T-helper 1 cell treated with Interleukin-12 subunit alpha and Interleukin-12 subunit beta and Interleukin-4 antibody, amounts not matched to agents 30 μg/mL and 1 μg/mL, for 36 hours (primary cell): ENCODE measurements around the gene SPEM2.

Experiments
- H3K27ac Mint-ChIP-seq: one replicate; pipeline ENCODE4 v1.8.0; 2021; ENCODE audit warnings: mild to moderate bottlenecking, mixed read lengths
- H3K27me3 Mint-ChIP-seq: one replicate; pipeline ENCODE4 v1.8.0; 2021; ENCODE audit warnings: low read depth, mixed read lengths
- H3K36me3 Mint-ChIP-seq: one replicate; pipeline ENCODE4 v1.8.0; 2021; ENCODE audit warnings: low read depth, mixed read lengths
- H3K4me1 Mint-ChIP-seq: one replicate; pipeline ENCODE4 v1.8.0; 2021; ENCODE audit warnings: low read depth, mixed read lengths
- H3K4me3 Mint-ChIP-seq: one replicate; pipeline ENCODE4 v1.8.0; 2021; ENCODE audit warnings: mild to moderate bottlenecking, moderate library complexity, mixed read lengths
- H3K9me3 Mint-ChIP-seq: one replicate; pipeline ENCODE4 v1.8.0; 2021; ENCODE audit warnings: mixed read lengths

The SPEM2 gene

DNA sequence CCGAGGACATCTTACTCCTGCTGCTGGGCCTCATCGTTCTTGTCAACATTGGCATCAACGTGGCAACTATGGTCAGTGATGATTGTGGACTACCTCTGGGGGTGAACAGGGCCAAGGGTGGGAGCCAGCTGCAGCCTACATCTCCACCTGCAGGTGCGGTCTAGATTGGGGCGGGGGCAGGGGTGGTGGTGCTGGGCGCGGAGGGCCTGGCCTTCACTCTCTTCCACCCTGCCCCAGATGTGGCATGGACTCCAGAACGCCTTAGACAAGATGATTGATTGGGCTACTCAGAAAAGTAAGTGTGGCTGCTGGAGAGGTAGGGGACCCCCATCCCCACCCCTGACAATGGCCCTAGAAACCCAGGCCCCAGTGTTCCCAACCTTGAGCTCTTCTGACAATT lies 340 bp downstream of the SPEM2 start:
- no peak overlapping the region for H3K4me3 Mint-ChIP-seq
- no peak overlapping the region for H3K27ac Mint-ChIP-seq
- no peaks in the 10 kb centered on the region for H3K4me1 Mint-ChIP-seq
- no peaks in the 10 kb centered on the region for H3K36me3 Mint-ChIP-seq
- H3K9me3 Mint-ChIP-seq: no peaks in the 10 kb centered on the region
- no peaks in the 10 kb centered on the region for H3K27me3 Mint-ChIP-seq

DNA sequence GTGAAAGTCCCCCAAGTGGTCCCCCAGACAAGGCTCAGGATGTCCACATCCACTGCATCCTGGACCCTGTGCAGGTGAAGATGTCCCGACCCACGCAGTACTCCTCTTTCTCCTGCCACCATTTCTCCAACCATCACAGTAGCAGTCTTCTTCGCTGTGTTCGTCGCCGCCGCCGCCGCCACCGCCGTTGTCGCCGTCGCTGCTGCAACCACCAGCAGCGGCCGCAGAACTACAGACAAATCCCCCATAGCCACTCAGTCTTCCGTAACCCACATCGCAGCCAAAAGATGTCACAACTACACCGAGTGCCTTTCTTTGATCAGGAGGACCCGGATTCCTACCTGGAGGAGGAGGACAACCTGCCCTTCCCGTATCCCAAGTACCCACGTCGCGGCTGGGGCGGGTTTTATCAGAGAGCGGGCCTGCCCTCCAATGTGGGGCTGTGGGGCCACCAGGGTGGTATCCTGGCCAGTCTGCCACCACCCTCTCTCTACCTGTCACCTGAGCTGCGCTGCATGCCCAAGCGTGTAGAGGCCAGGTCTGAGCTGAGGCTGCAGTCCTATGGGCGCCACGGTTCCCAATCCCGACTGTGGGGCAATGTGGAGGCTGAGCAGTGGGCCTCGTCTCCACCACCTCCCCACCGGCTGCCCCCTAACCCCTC lies 917 bp downstream of the SPEM2 start:
- H3K9me3 Mint-ChIP-seq: no peaks in the 10 kb centered on the region
- no peak overlapping the region for H3K4me3 Mint-ChIP-seq
- H3K27me3 Mint-ChIP-seq: no peaks in the 10 kb centered on the region
- H3K4me1 Mint-ChIP-seq: no peaks in the 10 kb centered on the region
- H3K36me3 Mint-ChIP-seq: no peaks in the 10 kb centered on the region
- no peak overlapping the region for H3K27ac Mint-ChIP-seq

DNA sequence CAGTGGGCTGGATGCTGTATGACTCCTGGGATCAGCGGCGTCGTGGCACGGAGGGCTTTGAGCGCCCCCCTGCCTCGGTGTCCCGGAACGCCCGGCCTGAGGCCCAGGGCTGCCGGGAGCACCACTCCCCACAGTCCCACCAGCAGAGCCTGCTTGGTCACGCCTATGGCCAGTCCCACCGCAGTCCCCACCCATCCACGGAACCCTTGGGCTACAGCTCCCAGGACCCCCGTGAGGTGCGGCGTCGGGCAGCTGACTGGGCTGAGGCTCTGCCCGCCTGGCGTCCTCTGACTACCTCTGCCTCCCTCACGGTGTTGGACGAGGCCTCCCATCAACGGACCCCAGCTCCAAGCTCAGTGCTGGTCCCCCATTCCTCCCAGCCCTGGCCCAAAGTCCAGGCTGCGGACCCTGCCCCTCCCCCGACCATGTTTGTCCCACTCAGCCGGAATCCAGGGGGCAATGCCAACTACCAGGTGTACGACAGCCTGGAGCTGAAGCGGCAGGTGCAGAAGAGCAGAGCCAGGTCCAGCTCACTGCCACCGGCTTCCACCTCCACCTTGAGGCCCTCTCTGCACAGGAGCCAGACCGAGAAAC lies 1.6 kb downstream of the SPEM2 start:
- Mint-ChIP-seq H3K36me3 (no peaks in the 10 kb centered on the region), H3K27ac (no peak overlapping the region), H3K27me3 (no peaks in the 10 kb centered on the region), H3K4me1 (no peaks in the 10 kb centered on the region), H3K9me3 (no peaks in the 10 kb centered on the region), H3K4me3 (no peak overlapping the region)

DNA sequence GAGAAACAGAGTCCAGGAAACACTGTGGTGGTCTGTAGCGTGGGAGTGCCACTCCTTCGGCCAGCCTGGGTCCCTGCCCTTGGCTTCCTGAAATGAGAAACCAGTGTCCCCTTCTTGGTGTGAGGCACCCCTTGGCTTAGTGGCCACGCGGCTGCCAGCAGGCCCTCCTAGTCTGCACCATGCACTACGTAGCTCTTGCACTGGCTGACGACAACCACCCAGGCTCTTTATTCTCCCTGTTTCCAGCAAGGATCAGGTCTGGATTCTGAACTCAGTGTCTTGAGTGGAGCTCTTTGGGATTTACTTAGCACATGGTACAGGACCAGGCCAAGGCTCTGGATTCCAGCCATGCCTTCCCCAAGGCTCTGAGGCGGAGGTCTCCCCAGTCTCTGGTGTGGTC lies 2.1 kb downstream of the SPEM2 start:
- Mint-ChIP-seq H3K27me3 (no peaks in the 10 kb centered on the region), H3K4me1 (no peaks in the 10 kb centered on the region), H3K9me3 (no peaks in the 10 kb centered on the region), H3K4me3 (no peak overlapping the region), H3K27ac (no peak overlapping the region), H3K36me3 (no peaks in the 10 kb centered on the region)

DNA sequence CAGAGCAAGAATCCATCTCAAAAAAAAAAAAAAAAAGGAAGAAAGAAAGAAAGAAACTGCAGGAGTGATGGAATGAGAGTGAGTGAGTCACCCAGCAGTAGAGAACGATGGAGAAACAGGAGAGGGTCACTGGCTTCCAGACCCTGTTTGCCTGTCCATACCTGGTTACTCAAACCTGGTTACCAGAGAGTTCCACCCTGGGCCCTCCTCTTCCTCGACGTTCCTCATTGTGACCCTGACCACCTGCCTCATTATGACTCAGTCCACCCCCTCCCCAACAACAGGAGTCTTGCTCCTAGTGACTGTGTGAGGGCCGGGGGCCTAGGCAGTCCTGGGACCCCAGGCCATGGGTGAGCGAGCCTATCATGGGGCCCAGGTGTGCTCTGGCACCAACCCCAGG lies 3.1 kb downstream of the SPEM2 start, which contains the start of gene SPEM3:
Gene SPEM3 (plus strand): TSS at position 301 of the 400 bp plus-strand sequence. CDS start 46 bp downstream, at position 347.
- Mint-ChIP-seq H3K27me3 (no peaks in the 10 kb centered on the region), H3K4me3 (no peak within 1 kb of the TSS), H3K9me3 (no peaks in the 10 kb centered on the region), H3K36me3 (no peaks in the 10 kb centered on the region), H3K27ac (no peak within 1 kb of the TSS), H3K4me1 (no peaks in the 10 kb centered on the region)

DNA sequence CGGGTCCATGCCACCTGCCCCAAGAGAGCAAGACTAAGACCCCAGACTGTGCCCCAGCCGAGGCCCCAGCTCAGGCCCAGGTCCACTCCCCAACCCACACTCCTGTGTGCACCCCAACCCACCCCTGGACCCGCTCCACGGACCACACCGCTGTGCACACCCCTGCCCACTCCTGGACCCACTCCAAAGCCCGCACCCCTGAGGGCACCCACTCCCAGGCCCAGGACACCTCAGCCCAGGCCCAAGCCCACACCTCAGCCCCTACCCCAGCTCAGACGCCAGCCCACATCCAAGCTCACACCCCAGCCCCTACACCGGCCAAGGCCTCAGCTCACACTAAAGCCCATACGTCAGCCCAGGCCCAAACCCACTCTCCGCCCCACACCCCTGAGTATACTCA lies 4.3 kb downstream of the SPEM2 start:
- no peak overlapping the region for H3K27ac Mint-ChIP-seq
- H3K9me3 Mint-ChIP-seq: no peaks in the 10 kb centered on the region
- no peaks in the 10 kb centered on the region for H3K27me3 Mint-ChIP-seq
- H3K4me3 Mint-ChIP-seq: no peak overlapping the region
- no peaks in the 10 kb centered on the region for H3K4me1 Mint-ChIP-seq
- H3K36me3 Mint-ChIP-seq: no peaks in the 10 kb centered on the region

DNA sequence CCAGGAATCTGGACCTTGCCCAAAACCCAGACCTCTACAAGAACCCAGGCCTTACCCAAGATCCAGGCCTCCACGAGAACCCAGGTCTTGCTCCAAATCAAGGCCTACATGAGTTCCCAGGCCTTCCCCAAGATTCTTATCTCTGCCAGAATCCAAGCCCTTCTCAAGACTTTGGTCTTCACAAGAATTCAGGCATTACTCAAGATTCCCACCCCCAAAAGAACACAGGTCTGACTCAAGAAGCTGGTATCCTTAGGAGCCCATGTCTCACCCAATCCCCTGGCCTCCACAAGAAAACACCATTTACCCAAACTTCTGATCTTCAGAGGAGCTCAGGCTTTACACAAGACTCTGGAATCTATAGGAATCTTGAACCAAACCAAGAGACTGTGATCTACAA lies 5.8 kb downstream of the SPEM2 start:
- Mint-ChIP-seq H3K9me3 (no peaks in the 10 kb centered on the region), H3K27ac (peak overlapping the region; percentile 50), H3K4me3 (no peak overlapping the region), H3K27me3 (no peaks in the 10 kb centered on the region), H3K4me1 (peaks cover 10% of the 10 kb centered on the region), H3K36me3 (no peaks in the 10 kb centered on the region)

DNA sequence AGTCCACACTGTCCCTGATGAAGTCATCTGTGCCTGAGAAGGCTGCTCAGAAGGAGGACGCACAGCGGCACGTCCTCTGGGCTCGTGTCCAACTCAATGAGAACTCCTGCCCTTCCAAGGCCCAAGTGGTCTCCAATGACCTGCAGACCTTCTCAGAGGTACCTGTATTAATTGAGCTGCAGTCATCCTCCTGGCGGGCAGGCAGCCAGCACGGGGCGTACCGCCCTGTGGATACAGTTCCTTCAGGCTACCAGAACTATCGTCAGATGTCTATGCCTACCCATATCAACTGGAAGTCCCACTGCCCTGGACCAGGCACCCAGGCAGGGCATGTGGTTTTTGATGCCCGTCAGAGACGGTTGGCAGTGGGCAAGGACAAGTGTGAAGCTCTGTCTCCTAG lies 6.9 kb downstream of the SPEM2 start:
- Mint-ChIP-seq H3K4me3 (no peak overlapping the region), H3K9me3 (no peaks in the 10 kb centered on the region), H3K4me1 (peaks cover 13% of the 10 kb centered on the region), H3K27ac (peak overlapping the region; percentile 55), H3K36me3 (no peaks in the 10 kb centered on the region), H3K27me3 (no peaks in the 10 kb centered on the region)

DNA sequence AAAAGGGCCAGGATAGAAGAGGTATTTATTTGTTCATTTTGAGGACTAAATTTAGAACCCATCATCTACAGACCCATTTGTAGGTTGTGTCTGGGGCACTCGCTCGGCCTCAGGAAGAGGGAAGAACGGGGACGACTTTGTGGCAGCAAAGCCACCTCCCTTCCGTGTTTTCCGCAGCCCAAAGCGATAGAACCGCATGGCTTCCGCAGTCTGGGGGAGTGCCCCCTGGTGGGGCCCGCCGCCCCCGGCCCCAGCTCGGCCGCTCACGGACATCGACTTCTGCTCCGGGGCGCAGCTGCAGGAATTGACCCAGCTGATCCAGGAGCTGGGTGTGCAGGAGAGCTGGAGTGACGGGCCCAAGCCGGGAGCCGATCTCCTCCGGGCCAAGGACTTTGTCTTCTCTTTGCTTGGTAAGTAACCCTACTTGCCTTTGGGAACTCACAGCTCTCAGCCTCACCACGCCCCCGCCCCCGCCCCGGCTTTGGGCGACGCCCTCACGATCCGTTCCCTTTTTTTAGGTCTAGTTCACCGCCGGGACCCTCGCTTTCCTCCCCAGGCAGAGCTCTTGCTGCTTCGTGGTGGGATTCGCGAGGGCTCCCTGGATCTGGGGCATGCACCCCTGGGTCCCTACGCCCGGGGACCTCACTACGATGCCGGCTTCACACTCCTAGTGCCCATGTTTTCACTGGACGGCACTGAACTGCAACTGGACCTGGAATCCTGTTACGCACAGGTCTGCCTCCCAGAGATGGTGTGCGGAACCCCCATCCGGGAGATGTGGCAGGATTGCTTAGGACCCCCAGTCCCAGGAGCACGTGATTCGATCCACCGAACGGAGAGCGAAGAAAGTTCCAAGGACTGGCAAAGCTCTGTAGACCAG lies 10.5 kb downstream of the SPEM2 start:
- H3K9me3 Mint-ChIP-seq: no peaks in the 10 kb centered on the region
- peaks cover 8% of the 10 kb centered on the region for H3K27me3 Mint-ChIP-seq
- H3K4me3 Mint-ChIP-seq: peak overlapping the region; percentile 92
- peaks cover 8% of the 10 kb centered on the region for H3K36me3 Mint-ChIP-seq
- H3K4me1 Mint-ChIP-seq: peaks cover 34% of the 10 kb centered on the region
- H3K27ac Mint-ChIP-seq: peak overlapping the region; percentile 97

DNA sequence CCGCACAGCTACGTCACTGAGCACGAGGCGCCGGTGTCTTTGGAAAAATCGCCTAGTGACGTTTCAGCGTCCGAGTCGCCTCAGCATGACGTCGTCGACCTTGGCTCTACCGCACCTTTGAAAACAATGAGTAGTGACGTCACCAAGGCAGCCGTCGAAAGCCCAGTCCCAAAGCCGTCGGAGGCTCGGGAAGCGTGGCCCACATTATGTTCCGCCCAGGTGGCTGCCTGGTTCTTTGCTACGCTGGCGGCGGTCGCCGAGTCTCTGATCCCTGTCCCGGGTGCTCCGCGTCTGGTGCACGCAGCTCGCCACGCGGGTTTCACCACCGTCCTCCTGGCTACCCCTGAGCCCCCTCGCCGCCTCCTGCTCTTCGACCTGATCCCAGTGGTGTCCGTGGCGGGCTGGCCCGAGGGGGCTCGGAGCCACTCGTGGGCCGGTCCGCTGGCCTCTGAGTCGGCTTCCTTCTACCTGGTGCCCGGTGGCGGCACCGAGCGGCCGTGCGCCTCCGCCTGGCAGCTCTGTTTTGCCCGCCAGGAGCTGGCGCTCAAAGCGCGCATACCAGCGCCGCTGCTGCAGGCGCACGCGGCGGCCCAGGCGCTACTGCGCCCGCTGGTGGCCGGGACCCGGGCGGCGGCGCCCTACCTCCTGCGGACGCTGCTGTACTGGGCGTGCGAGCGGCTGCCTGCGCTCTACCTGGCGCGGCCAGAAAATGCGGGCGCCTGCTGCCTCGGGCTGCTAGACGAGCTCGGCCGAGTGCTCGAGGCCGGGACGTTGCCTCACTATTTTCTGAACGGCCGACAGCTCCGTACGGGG lies 11.3 kb downstream of the SPEM2 start:
- Mint-ChIP-seq H3K27ac (peak overlapping the region; percentile 97), H3K4me1 (peaks cover 37% of the 10 kb centered on the region), H3K36me3 (peaks cover 8% of the 10 kb centered on the region), H3K4me3 (peak overlapping the region; percentile 92), H3K9me3 (no peaks in the 10 kb centered on the region), H3K27me3 (peaks cover 8% of the 10 kb centered on the region)

DNA sequence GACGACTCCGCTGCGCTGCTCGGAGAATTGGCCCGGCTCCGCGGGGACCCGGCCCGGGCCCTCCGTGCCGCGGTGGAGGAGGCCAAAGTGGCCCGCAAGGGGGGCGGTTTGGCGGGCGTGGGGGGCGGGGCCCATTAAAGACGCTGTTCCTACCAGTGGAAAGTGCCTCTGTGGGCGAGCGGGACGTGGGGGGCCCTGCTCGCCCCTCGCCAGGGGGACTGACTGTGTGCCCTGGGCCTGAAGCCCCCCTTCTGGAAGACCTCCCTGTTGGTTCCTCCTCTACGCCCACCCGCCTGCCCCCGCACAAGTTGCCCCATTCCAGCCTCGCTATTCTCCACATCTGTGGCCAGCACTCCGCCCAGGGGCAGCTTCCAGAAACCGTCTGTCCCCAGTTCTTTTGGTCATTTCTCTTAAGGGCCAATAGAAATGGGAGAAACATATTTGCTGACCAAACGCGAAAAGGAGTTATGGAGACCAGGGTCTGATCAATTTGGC lies 12.0 kb downstream of the SPEM2 start:
- Mint-ChIP-seq H3K9me3 (no peaks in the 10 kb centered on the region), H3K4me1 (peaks cover 37% of the 10 kb centered on the region), H3K27me3 (peaks cover 10% of the 10 kb centered on the region), H3K36me3 (peaks cover 9% of the 10 kb centered on the region), H3K27ac (peak overlapping the region; percentile 93), H3K4me3 (peak overlapping the region; percentile 88)

DNA sequence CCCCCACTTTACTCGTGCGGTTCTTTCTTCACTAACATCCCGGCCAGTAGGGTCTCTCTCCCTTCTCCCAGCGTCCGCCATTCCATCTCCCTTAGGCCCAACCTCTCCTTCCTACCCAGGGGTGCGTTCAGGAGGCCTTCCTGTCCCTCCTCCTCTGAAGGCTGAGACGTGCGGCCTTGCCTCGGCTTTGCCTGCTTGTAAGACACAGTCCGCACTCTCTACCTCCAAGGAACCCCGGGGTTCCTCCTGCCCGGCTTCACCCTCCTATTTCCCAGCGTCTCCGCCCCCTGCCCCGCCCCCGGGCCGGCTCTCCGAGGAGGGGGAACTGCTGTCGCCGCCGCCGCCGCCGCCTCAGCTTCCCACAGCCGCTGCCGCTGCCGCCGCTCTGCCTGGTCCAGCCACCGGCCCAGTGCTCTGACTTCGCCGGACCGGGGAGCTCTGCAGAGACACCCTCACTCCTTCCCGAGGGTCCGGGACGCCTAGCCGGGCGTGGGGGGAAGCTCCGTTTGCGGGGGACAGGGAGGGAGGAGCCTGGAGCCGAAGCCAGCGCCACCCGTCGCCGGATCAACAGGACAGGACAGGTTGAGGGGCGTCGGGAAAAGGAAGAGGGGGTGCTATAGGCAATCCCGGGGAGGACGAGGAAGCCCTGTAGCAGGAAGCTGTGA lies 12.7 kb downstream of the SPEM2 start:
- Mint-ChIP-seq H3K27ac (peak overlapping the region; percentile 93), H3K4me1 (peaks cover 37% of the 10 kb centered on the region), H3K27me3 (peaks cover 12% of the 10 kb centered on the region), H3K4me3 (peak overlapping the region; percentile 88), H3K9me3 (no peaks in the 10 kb centered on the region), H3K36me3 (peaks cover 11% of the 10 kb centered on the region)

DNA sequence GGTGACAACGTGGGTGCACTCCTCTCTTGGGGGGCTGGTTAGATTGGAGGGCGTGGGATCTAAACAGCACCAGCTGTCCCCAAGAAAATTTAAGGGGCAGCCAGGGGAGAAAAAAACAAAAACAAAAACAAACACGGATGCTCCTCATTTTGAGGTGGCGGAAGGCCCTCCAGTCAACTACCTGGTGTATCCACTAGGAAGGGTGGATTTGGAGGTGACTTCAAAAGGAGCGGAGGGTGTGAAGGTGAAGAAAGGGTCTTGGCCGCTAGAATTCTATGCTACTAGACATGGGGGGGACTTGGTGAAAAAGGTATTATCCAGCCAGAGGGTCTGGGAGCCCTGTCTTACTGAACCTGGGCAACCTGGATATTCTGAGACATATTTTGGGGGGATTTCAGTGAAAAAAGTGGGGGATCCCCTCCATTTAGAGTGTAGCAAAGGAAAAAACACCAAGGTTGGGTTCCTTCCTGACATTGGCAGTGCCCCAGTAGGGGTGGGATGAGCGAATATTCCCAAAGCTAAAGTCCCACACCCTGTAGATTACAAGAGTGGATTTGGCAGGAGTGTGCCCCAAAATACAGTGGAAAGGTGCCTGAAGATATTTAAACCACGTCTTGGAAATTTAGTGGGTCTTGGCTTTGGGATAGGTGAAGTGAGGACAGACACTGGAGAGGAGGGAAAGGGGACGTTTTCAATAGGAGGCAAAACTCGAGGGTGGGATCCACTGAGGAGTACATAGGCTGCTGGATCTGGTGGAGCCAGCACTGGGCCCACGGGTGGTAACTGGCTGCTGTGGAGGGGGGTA lies 13.4 kb downstream of the SPEM2 start:
- H3K4me3 Mint-ChIP-seq: peak overlapping the region; percentile 88
- peaks cover 13% of the 10 kb centered on the region for H3K27me3 Mint-ChIP-seq
- H3K4me1 Mint-ChIP-seq: peaks cover 38% of the 10 kb centered on the region
- peak overlapping the region; percentile 83 for H3K27ac Mint-ChIP-seq
- H3K36me3 Mint-ChIP-seq: peaks cover 18% of the 10 kb centered on the region
- no peaks in the 10 kb centered on the region for H3K9me3 Mint-ChIP-seq
